Neuronal stem cell (in vitro differentiated cells): ENCODE results near the gene HPF1.

ENCODE experiments used
- DNase-seq: peaks from one replicate; pipeline ENCODE4 v3.0.0-alpha.2; 2013; ENCODE audit warnings: low spot score
- H2AFZ ChIP-seq: one replicate; pipeline ENCODE4 v1.6.1; 2013; ENCODE audit warnings: mild to moderate bottlenecking, low read length, inconsistent platforms
- H2AK5ac ChIP-seq: 2 replicates; pipeline ENCODE4 v1.6.1; 2013; ENCODE audit warnings: low read depth, mild to moderate bottlenecking, inconsistent platforms, low read length, moderate library complexity, mixed read lengths
- H2BK120ac ChIP-seq: 2 replicates; pipeline ENCODE4 v1.6.1; 2013; ENCODE audit warnings: low read depth, mild to moderate bottlenecking, inconsistent platforms, low read length, moderate library complexity, mixed read lengths
- H2BK12ac ChIP-seq: one replicate; pipeline ENCODE4 v1.6.1; 2013; ENCODE audit warnings: low read length, inconsistent platforms
- H2BK15ac ChIP-seq: 2 replicates; pipeline ENCODE4 v1.6.1; 2013; ENCODE audit warnings: mild to moderate bottlenecking, low read length, inconsistent platforms, mixed read lengths
- H2BK5ac ChIP-seq: one replicate; pipeline ENCODE4 v1.6.1; 2013; ENCODE audit warnings: inconsistent platforms, mild to moderate bottlenecking, low read length, moderate library complexity
- H3K14ac ChIP-seq: one replicate; pipeline ENCODE4 v1.6.1; 2013; ENCODE audit warnings: low read length, inconsistent platforms
- H3K18ac ChIP-seq: 2 replicates; pipeline ENCODE4 v1.6.1; 2013; ENCODE audit warnings: low read length, inconsistent platforms
- H3K23ac ChIP-seq: 2 replicates; pipeline ENCODE4 v1.6.1; 2013; ENCODE audit warnings: low read depth, mild to moderate bottlenecking, mixed read lengths, low read length, inconsistent platforms; ENCODE audit not compliant: poor library complexity
- H3K27ac ChIP-seq: replicated peaks from 3 replicates; pipeline ENCODE4 v1.5.1; 2013; ENCODE audit warnings: low read length, inconsistent platforms
- H3K27me3 ChIP-seq, 3 experiments: 2 replicates each; pipeline ENCODE4 v1.6.1; 2013; ENCODE audit warnings: low read length in 3 of 3, mild to moderate bottlenecking in 2 of 3, inconsistent platforms in 1 of 3, low read depth in 1 of 3, mixed read lengths in 1 of 3, moderate library complexity in 1 of 3; ENCODE audit not compliant: control insufficient read depth in 3 of 3, insufficient read depth in 3 of 3
- H3K36me3 ChIP-seq, 2 donors: replicated peaks in 1 of 2; 2 replicates each; pipeline ENCODE4 v1.6.1; 2013; ENCODE audit warnings: low read length in 2 of 2; ENCODE audit not compliant: control insufficient read depth in 2 of 2, insufficient read depth in 2 of 2
- H3K4ac ChIP-seq: 2 replicates; pipeline ENCODE4 v1.6.1; 2013; ENCODE audit warnings: inconsistent platforms, mild to moderate bottlenecking, low read length, moderate library complexity
- H3K4me1 ChIP-seq, 2 donors: 1 replicate in 1 of 2; 2 replicates in 1 of 2; pipeline ENCODE4 v1.6.1; 2013; ENCODE audit warnings: low read length in 2 of 2, low read depth in 1 of 2; ENCODE audit not compliant: control insufficient read depth in 2 of 2, insufficient read depth in 1 of 2
- H3K4me2 ChIP-seq: one replicate; pipeline ENCODE4 v1.6.1; 2013; ENCODE audit warnings: mild to moderate bottlenecking, low read length, inconsistent platforms; ENCODE audit not compliant: insufficient read depth, poor library complexity, severe bottlenecking
- H3K4me3 ChIP-seq, 2 donors: 2 replicates each; pipeline ENCODE4 v1.5.1; 2013; ENCODE audit warnings: low read length in 2 of 2, mild to moderate bottlenecking in 2 of 2, inconsistent platforms in 1 of 2, moderate library complexity in 1 of 2
- H3K79me1 ChIP-seq: one replicate; pipeline ENCODE4 v1.6.1; 2013; ENCODE audit warnings: low read depth, mild to moderate bottlenecking, inconsistent platforms, low read length, moderate library complexity
- H3K9ac ChIP-seq: one replicate; pipeline ENCODE4 v1.6.1; 2013; ENCODE audit warnings: mild to moderate bottlenecking, low read depth, low read length, inconsistent platforms; ENCODE audit not compliant: poor library complexity
- H3K9me3 ChIP-seq, 2 donors: replicated peaks in 1 of 2; 2 replicates each; pipeline versions ENCODE3 to v1.6.1; 2013; ENCODE audit warnings: low read length in 2 of 2, mild to moderate bottlenecking in 2 of 2, inconsistent platforms in 1 of 2, low read depth in 1 of 2, mixed read lengths in 1 of 2, moderate library complexity in 1 of 2; ENCODE audit not compliant: control insufficient read depth in 2 of 2, insufficient read depth in 1 of 2
- H4K8ac ChIP-seq: one replicate; pipeline ENCODE4 v1.6.1; 2013; ENCODE audit warnings: low read depth, mild to moderate bottlenecking, inconsistent platforms, low read length, moderate library complexity
- H4K91ac ChIP-seq: one replicate; pipeline ENCODE4 v1.6.1; 2013; ENCODE audit warnings: low read length, low read depth, mild to moderate bottlenecking, inconsistent platforms; ENCODE audit not compliant: poor library complexity
- WGBS, 2 donors: extraction: QIAGEN DNeasy Blood & Tissue Kit; methylation state at CpG; one replicate each; pipeline ENCODE4 v1.1.7; 2013; ENCODE audit warnings: missing lambda C conversion rate in 2 of 2, mixed read lengths in 1 of 2; ENCODE audit not compliant: insufficient read length in 2 of 2, insufficient replicate concordance in 1 of 2; ENCODE audit errors: extremely low coverage in 2 of 2; 5-methylcytosine and 5-hydroxymethylcytosine counted together

HPF1 gene

GRCh38 chr4:169716677-169717076, 41.1 kb downstream of the HPF1 start:
- Histone ChIP-seq H2BK15ac (no peak overlapping the region), H2BK5ac (no peak overlapping the region), H3K14ac (no peak overlapping the region), H2BK12ac (no peak overlapping the region), H2AFZ (no peak overlapping the region), H3K36me3 (peaks cover 1 to 84% of the 10 kb centered on the region in 2 donors), H3K9me3 (no peaks in the 10 kb centered on the region), H3K79me1 (no peaks in the 10 kb centered on the region), H2AK5ac (no peak overlapping the region), H3K4me2 (no peak overlapping the region), H3K23ac (no peak overlapping the region), H3K18ac (no peak overlapping the region), H3K4ac (no peak overlapping the region), H4K91ac (no peak overlapping the region), H3K4me1 (peaks cover 0 to 2% of the 10 kb centered on the region in 2 donors), H3K27me3 (no peaks in the 10 kb centered on the region), H3K27ac (no peak overlapping the region), H3K4me3 (no peak overlapping the region), H3K9ac (no peak overlapping the region), H4K8ac (no peak overlapping the region), H2BK120ac (no peak overlapping the region)
- no CpG with 5 or more reads among the region's 1 CpG for WGBS, 2 donors
- DNase-seq = no peak

GRCh38 chr4:169715826-169716225, 41.9 kb downstream of the HPF1 start:
- H2AFZ ChIP-seq = no peak overlapping the region
- H4K91ac ChIP-seq = no peak overlapping the region
- no peak overlapping the region for H3K9ac ChIP-seq
- peaks cover 0 to 2% of the 10 kb centered on the region in 2 donors for H3K4me1 ChIP-seq
- no peak overlapping the region for H4K8ac ChIP-seq
- H2BK120ac ChIP-seq = no peak overlapping the region
- H3K9me3 ChIP-seq = no peaks in the 10 kb centered on the region
- no peak overlapping the region for H3K4me2 ChIP-seq
- H3K23ac ChIP-seq = no peak overlapping the region
- no peaks in the 10 kb centered on the region for H3K27me3 ChIP-seq
- H3K18ac ChIP-seq = no peak overlapping the region
- WGBS, 2 donors = no CpG with 5 or more reads among the region's 2 CpGs
- no peak overlapping the region for H3K27ac ChIP-seq
- H2BK5ac ChIP-seq = no peak overlapping the region
- no peak for DNase-seq
- no peak overlapping the region for H2BK12ac ChIP-seq
- H3K4me3 ChIP-seq = no peak overlapping the region
- no peak overlapping the region for H3K14ac ChIP-seq
- no peak overlapping the region for H2AK5ac ChIP-seq
- H2BK15ac ChIP-seq = no peak overlapping the region
- H3K36me3 ChIP-seq = peaks cover 1 to 84% of the 10 kb centered on the region in 2 donors
- H3K79me1 ChIP-seq = no peaks in the 10 kb centered on the region
- H3K4ac ChIP-seq = no peak overlapping the region

DNA sequence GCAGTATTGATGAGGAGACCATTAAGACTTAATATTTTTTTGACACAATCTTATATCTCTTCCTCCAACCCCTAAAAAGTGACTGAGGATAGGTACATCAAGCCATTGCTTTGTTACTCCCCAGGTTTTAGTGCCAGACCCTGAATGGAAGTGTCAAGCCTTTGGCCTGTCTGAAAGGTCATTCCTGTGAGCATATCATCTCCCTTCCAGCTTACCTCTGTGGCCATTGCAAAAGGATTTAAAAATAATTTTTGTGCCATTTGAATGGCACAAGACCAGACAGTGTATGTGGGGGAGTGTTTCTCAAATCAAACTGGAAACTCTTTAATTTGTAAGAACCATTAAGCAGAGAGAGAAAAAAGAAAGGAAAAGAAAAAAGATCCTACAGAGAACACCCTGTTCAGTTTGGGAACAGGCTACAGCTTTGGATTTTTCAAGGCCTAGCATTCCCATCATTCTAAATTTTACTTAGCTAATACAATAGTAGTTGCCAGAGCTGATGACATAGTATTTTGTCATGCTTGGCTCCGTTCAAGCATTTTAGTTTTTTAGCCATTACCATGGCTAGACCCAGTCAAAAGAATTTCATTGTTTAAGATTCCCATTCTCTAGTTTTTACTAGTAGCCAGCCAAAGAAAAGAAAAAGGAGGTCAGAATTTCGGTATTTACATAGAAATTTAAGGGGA, 49.6 kb downstream of the HPF1 start:
- DNase-seq = no peak
- H3K27ac ChIP-seq = no peak overlapping the region
- H3K4me2 ChIP-seq = no peak overlapping the region
- no peak overlapping the region for H2BK120ac ChIP-seq
- no peak overlapping the region for H3K18ac ChIP-seq
- H3K4me3 ChIP-seq = no peak overlapping the region
- no peak overlapping the region for H4K91ac ChIP-seq
- no peak overlapping the region for H2AFZ ChIP-seq
- no peak overlapping the region for H3K4ac ChIP-seq
- no peaks in the 10 kb centered on the region for H3K27me3 ChIP-seq
- H4K8ac ChIP-seq = no peak overlapping the region
- WGBS, 2 donors = no CpG with 5 or more reads among the region's 2 CpGs
- H3K9ac ChIP-seq = no peak overlapping the region
- H3K36me3 ChIP-seq = peaks cover 1 to 87% of the 10 kb centered on the region in 2 donors
- H2AK5ac ChIP-seq = no peak overlapping the region
- H3K79me1 ChIP-seq = no peaks in the 10 kb centered on the region
- H3K4me1 ChIP-seq = no peaks in the 10 kb centered on the region
- H2BK5ac ChIP-seq = no peak overlapping the region
- H3K23ac ChIP-seq = no peak overlapping the region
- H3K9me3 ChIP-seq = peaks cover 0 to 1% of the 10 kb centered on the region in 2 donors
- no peak overlapping the region for H2BK15ac ChIP-seq
- H2BK12ac ChIP-seq = no peak overlapping the region
- H3K14ac ChIP-seq = no peak overlapping the region

DNA sequence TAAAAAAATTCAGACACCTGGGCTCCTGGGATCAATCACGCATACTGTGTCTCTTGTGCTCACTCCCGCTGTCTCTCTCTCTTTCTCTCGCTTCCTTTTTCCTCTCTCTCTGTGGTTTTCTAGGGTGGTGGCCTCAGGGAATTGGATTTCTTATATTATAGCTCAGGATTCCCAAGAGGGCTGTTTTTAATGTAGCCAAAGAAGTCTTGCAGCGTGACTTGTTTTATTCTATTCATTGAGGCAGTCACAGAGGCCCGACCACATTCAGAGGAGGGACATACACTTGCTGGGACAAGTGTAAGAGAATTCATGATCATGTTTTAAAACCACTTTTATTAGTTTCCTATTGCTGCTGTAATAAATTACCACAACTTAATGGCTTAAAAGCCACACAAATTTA, 59.4 kb downstream of the HPF1 start:
- no peak overlapping the region for H2BK5ac ChIP-seq
- no CpG with 5 or more reads among the region's 5 CpGs for WGBS, 2 donors
- peaks cover 5 to 33% of the 10 kb centered on the region in 2 donors for H3K9me3 ChIP-seq
- H3K79me1 ChIP-seq = no peaks in the 10 kb centered on the region
- H3K9ac ChIP-seq = no peak overlapping the region
- no peak overlapping the region for H3K23ac ChIP-seq
- no peak overlapping the region for H3K14ac ChIP-seq
- H3K36me3 ChIP-seq = peaks cover 5 to 90% of the 10 kb centered on the region in 2 donors
- no peak overlapping the region for H3K18ac ChIP-seq
- H3K4me3 ChIP-seq = no peak overlapping the region
- no peaks in the 10 kb centered on the region for H3K4me1 ChIP-seq
- H2BK12ac ChIP-seq = no peak overlapping the region
- H4K8ac ChIP-seq = no peak overlapping the region
- DNase-seq = no peak
- no peak overlapping the region for H2BK15ac ChIP-seq
- no peak overlapping the region for H2AK5ac ChIP-seq
- no peak overlapping the region for H3K27ac ChIP-seq
- H4K91ac ChIP-seq = no peak overlapping the region
- H3K27me3 ChIP-seq = no peaks in the 10 kb centered on the region
- no peak overlapping the region for H2AFZ ChIP-seq
- no peak overlapping the region for H3K4ac ChIP-seq
- no peak overlapping the region for H2BK120ac ChIP-seq
- H3K4me2 ChIP-seq = no peak overlapping the region
